GM12878 (cell line): ENCODE measurements around the gene C10orf105. TPM values are rescaled to one million over a fixed set of nuclear protein-coding genes. Genes with fewer than 3 reads are reported as not detected.

ENCODE experiments used
- ATAC-seq: fragments of 200-7000 bp; cut with Tn5 transposase; 3 replicates; pipeline ENCODE4 v1.9.1; 2020; ENCODE audit warnings: mild to moderate bottlenecking, moderate library complexity
- BruUV-seq: library from RNA; stranded (reverse); fragments of 400-500 nt; replicated peaks from 2 replicates; lab custom pipeline; 2021; lab: Mats Ljungman, UMichigan
- CTCF ChIA-PET: fragments of 300-600 bp; sonication (Branson Sonifier 250); formaldehyde crosslinking; extraction: SDS; loops from one replicate; lab custom pipeline; 2021; ENCODE audit warnings: inconsistent platforms; lab: Yijun Ruan, JAX
- POLR2A ChIA-PET: fragments of 350-600 bp; formaldehyde crosslinking; extraction: SDS; loops from one replicate; lab custom pipeline; 2021; ENCODE audit warnings: inconsistent platforms; lab: Charles Lee
- RAD21 ChIA-PET: fragments of 300-600 bp; sonication (Branson Sonifier 250); formaldehyde crosslinking; loops from one replicate; lab custom pipeline; 2023; ENCODE audit warnings: antibody characterized with exemption; ENCODE audit not compliant: unreplicated experiment; lab: Charles Lee
- SMC1A ChIA-PET: fragments of 300-600 bp; sonication (Branson Sonifier 250); formaldehyde crosslinking; loops from one replicate; lab custom pipeline; 2023; ENCODE audit not compliant: unreplicated experiment, uncharacterized antibody; lab: Charles Lee
- DNase-seq: peaks from one replicate; pipeline ENCODE4 v3.0.0-alpha.2; 2011; ENCODE audit warnings: low read depth, low spot score
- FAIRE-seq: peaks from 3 replicates; lab custom pipeline; 2011; peaks lifted over from hg19 to GRCh38; lab: Jason Lieb, UNC
- H2AFZ ChIP-seq: 2 replicates; pipeline ENCODE4 v1.6.0; 2011; ENCODE audit warnings: low read depth, low read length, control low read depth; ENCODE audit not compliant: control insufficient read depth
- H3K27ac ChIP-seq: 2 replicates; pipeline ENCODE4 v1.5.1; 2011; ENCODE audit warnings: control low read depth; ENCODE audit not compliant: control insufficient read depth, insufficient read depth
- H3K27me3 ChIP-seq, 2 experiments: replicated peaks in 1 of 2; 2 replicates each; pipeline versions ENCODE4 v1.6.0 to v1.6.1; 2011; ENCODE audit warnings: low read length in 1 of 2; ENCODE audit not compliant: control insufficient read depth in 2 of 2, insufficient read depth in 2 of 2
- H3K36me3 ChIP-seq, 2 experiments: 2 replicates each; pipeline ENCODE4 v1.5.1; 2011; ENCODE audit warnings: low read length in 1 of 2; ENCODE audit not compliant: control insufficient read depth in 2 of 2, insufficient read depth in 2 of 2
- H3K4me1 ChIP-seq: 2 replicates; pipeline ENCODE4 v1.6.1; 2011; ENCODE audit warnings: mild to moderate bottlenecking, low read length, moderate library complexity, mixed read lengths; ENCODE audit not compliant: control insufficient read depth, insufficient read depth
- H3K4me2 ChIP-seq: 2 replicates; pipeline ENCODE4 v1.6.0; 2011; ENCODE audit warnings: control low read depth; ENCODE audit not compliant: control insufficient read depth, insufficient read depth
- H3K4me3 ChIP-seq: fragments of 200-600 bp; sonication (generic); 2 replicates; pipeline ENCODE4 v1.5.1; 2016
- H3K79me2 ChIP-seq: 2 replicates; pipeline ENCODE4 v1.6.0; 2011; ENCODE audit warnings: low read length; ENCODE audit not compliant: control insufficient read depth, insufficient read depth
- H3K9ac ChIP-seq: 2 replicates; pipeline ENCODE4 v1.8.0; 2011; ENCODE audit warnings: low read length, control low read depth, mixed read lengths; ENCODE audit not compliant: control insufficient read depth, insufficient read depth
- H3K9me3 ChIP-seq: replicated peaks from 3 replicates; pipeline ENCODE4 v1.5.1; 2011; ENCODE audit warnings: mild to moderate bottlenecking, low read length; ENCODE audit not compliant: control insufficient read depth, insufficient read depth
- H4K20me1 ChIP-seq: 2 replicates; pipeline ENCODE4 v1.6.0; 2011; ENCODE audit not compliant: control insufficient read depth, insufficient read depth
- BCL11A ChIP-seq: IDR thresholded peaks from 2 replicates; pipeline ENCODE4 v1.6.1; 2011; ENCODE audit warnings: low read depth, low read length
- BMI1 ChIP-seq: fragments of 450-650 bp; IDR thresholded peaks from 2 replicates; pipeline ENCODE4 v1.6.1; 2016; ENCODE audit warnings: mild to moderate bottlenecking, moderate library complexity, borderline replicate concordance
- CREM ChIP-seq: IDR thresholded peaks from 2 replicates; pipeline ENCODE4 v1.6.1; 2014; ENCODE audit warnings: antibody characterized with exemption, low read depth
- E4F1 ChIP-seq: fragments of 450-650 bp; IDR thresholded peaks from 2 replicates; pipeline ENCODE4 v1.6.1; 2018; ENCODE audit warnings: borderline replicate concordance, mild to moderate bottlenecking; ENCODE audit not compliant: partially characterized antibody
- EED ChIP-seq: sonication (generic); IDR thresholded peaks from 2 replicates; pipeline ENCODE4 v1.6.1; 2016; ENCODE audit warnings: antibody characterized with exemption, low read depth
- EP300 ChIP-seq, 2 experiments: fragments of 150-350 bp in 1 of 2; IDR thresholded peaks; 2 replicates each; pipeline ENCODE4 v1.6.1; 2011 to 2012; ENCODE audit warnings: low read depth in 2 of 2, low read length in 2 of 2, borderline replicate concordance in 1 of 2, improper control_type of control experiment in 1 of 2, inconsistent platforms in 1 of 2; ENCODE audit not compliant: control insufficient read depth in 1 of 2
- GABPA ChIP-seq: IDR thresholded peaks from 2 replicates; pipeline ENCODE4 v1.6.1; 2014; ENCODE audit warnings: antibody characterized with exemption, low read depth, mild to moderate bottlenecking, inconsistent platforms
- HDGF ChIP-seq: fragments of 450-650 bp; IDR thresholded peaks from 2 replicates; pipeline ENCODE4 v1.6.1; 2016; ENCODE audit warnings: antibody characterized with exemption
- KAT2A ChIP-seq: conservative IDR thresholded peaks from 2 replicates; pipeline ENCODE4 v1.6.1; 2011; ENCODE audit warnings: low read depth, low read length; ENCODE audit not compliant: control insufficient read depth
- MEF2A ChIP-seq: IDR thresholded peaks from 2 replicates; pipeline ENCODE4 v1.6.1; 2011; ENCODE audit warnings: low read depth, mild to moderate bottlenecking, low read length, moderate library complexity; ENCODE audit not compliant: insufficient read depth
- MEF2B ChIP-seq: fragments of 450-650 bp; IDR thresholded peaks from 2 replicates; pipeline ENCODE4 v1.6.1; 2018; ENCODE audit warnings: mild to moderate bottlenecking, moderate library complexity; ENCODE audit not compliant: partially characterized antibody, poor library complexity, severe bottlenecking
- NFXL1 ChIP-seq: fragments of 450-650 bp; IDR thresholded peaks from 2 replicates; pipeline ENCODE4 v1.6.1; 2017; ENCODE audit warnings: antibody characterized with exemption, mild to moderate bottlenecking, borderline replicate concordance
- RUNX3 ChIP-seq: IDR thresholded peaks from 2 replicates; pipeline ENCODE4 v1.6.1; 2012; ENCODE audit warnings: low read length, inconsistent platforms
- SMARCA5 ChIP-seq: fragments of 450-650 bp; IDR thresholded peaks from 2 replicates; pipeline ENCODE4 v1.6.1; 2017; ENCODE audit warnings: mild to moderate bottlenecking
- SP1 ChIP-seq: IDR thresholded peaks from one replicate; pipeline ENCODE4 v1.6.1; 2011; ENCODE audit warnings: low read depth, low read length
- SREBF1 ChIP-seq: IDR thresholded peaks from 2 replicates; pipeline ENCODE4 v1.6.1; 2012; ENCODE audit warnings: mild to moderate bottlenecking, low read length
- STAT1 ChIP-seq: fragments of 450-650 bp; conservative IDR thresholded peaks from 2 replicates; pipeline ENCODE4 v1.6.1; 2014; ENCODE audit warnings: antibody characterized with exemption, mild to moderate bottlenecking
- TARDBP ChIP-seq: IDR thresholded peaks from 2 replicates; pipeline ENCODE4 v1.6.1; 2016; ENCODE audit warnings: borderline replicate concordance
- TBL1XR1 ChIP-seq: IDR thresholded peaks from 2 replicates; pipeline ENCODE4 v1.6.1; 2012; ENCODE audit warnings: low read depth, low read length, improper control_type of control experiment
- WGBS: methylation state at CpG from one replicate; pipeline ENCODE4 v1.1.6; 2016; ENCODE audit warnings: low lambda C conversion rate; ENCODE audit not compliant: insufficient replicate concordance, insufficient coverage; ENCODE audit errors: missing lambda C conversion rate; 5-methylcytosine and 5-hydroxymethylcytosine counted together
- in situ Hi-C: fragments of 300-500 bp; cut with MboI; formaldehyde crosslinking; loops from 9 replicates; pipeline ENCODE4 v1.14.3; 2018; ENCODE audit warnings: mixed read lengths
- intact Hi-C: fragments of 100-400 bp; cut with micrococcal nuclease; formaldehyde crosslinking; loops from one replicate; pipeline ENCODE4 v1.14.2; 2022; ENCODE audit not compliant: unreplicated experiment
- polyA plus RNA-seq, 11 experiments: library from polyadenylated mRNA; depleted of rRNA in 4 of 11; unstranded in 6 of 11; stranded (reverse) in 5 of 11; fragments of >200 nt; fragmentation: Nextera tagmentation in 4 of 11; fragmentation: Illumina TruSeq in 1 of 11; extraction: Ambion mirVana in 4 of 11; extraction: Trizol in 1 of 11; gene quantifications; 1 replicate in 1 of 11; 2 replicates in 10 of 11; pipeline versions ENCODE4 v1.2.1 to v1.2.3, GENCODE V29; 2011 to 2016; ENCODE audit warnings: inconsistent platforms in 2 of 11, missing spikeins in 2 of 11, low read depth in 1 of 11
- total RNA-seq, 4 experiments: library from RNA; depleted of rRNA in 3 of 4; stranded (reverse); fragments of >200 nt in 3 of 4; fragmentation: Illumina TruSeq in 1 of 4; extraction: Trizol in 1 of 4; gene quantifications; 2 replicates each; pipeline versions ENCODE4 v1.2.1 to v1.2.3, GENCODE V29; 2013 to 2021

The C10orf105 gene
- total and polyA plus RNA-seq, 10 of the 15 experiments (the other 5 are each of a cell fraction or from before 2014, with no cell fraction given) = 0.04 to 0.06 (median 0.05) TPM; not detected in 7

DNA sequence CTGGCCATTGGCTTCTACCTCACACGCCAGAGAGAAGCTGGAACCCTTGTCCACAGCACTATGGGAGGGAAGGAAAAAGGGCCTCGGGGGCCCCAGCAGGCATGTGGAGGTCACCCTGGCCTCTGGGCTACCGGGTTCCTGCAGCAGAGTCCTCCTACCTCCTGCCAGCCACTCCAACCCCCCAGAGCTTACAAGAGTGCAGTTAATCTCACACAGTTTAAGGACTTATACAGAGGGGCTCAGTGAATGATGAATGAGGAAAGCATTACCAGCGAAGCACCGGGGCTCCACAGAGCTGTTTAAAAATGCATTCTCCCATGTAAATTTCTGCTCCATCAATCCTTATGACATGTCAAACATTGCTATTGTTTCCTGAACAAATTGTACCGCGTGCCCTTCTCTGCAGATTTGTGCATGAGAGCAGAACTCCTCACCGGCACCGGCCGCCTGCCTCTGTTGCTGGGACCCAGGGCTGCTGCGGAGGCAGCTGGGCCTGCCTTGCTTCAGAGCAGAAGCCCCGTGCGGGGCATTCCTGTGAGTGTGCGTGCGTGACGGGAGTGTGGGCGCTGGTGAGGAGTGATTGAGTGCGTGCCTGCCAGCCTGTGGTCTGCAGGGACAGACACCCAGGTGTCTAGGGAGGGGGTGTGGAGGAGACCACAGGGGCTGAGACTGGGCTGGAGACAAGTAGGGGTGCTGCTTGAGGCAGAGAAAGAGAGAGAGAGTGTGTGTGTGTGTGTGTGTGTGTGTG, 52.8 kb downstream of the C10orf105 start:
- intact Hi-C loops = no loop called here
- no peaks in the 10 kb centered on the region for H4K20me1 ChIP-seq
- WGBS = 10% methylated on average over 18 of the region's 18 CpGs
- peak overlapping the region; percentile 86; the same call in 1 of the 2 replicates for H2AFZ ChIP-seq
- H3K36me3 ChIP-seq = no peaks in the 10 kb centered on the region
- in situ Hi-C loops = no loop called here
- ChIA-PET SMC1A (interaction anchor here (0.5 to 1.8 kb wide), 3 partner anchors 27 to 161 kb away, joined by 5 to 6 read pairs (median 6); no protein-coding TSS in a partner anchor), CTCF (interaction anchor here (1.7 to 2.5 kb wide), 3 partner anchors 28 to 41 kb away, joined by 8 to 14 read pairs (median 10); no protein-coding TSS in a partner anchor), POLR2A (no interaction called here), RAD21 (interaction anchor here (1.0 to 1.6 kb wide), 4 partner anchors 26 to 97 kb away, joined by 3 to 5 read pairs (median 4); no protein-coding TSS in a partner anchor)
- H3K9me3 ChIP-seq = no peaks in the 10 kb centered on the region
- H3K9ac ChIP-seq = no peak overlapping the region
- ATAC-seq = peak; percentile 57
- FAIRE-seq = no peak
- H3K27me3 ChIP-seq = no peaks in the 10 kb centered on the region; a peak in 1 of 4 replicates
- peak; percentile 5 for DNase-seq
- no peak overlapping the region for H3K4me3 ChIP-seq
- H3K79me2 ChIP-seq = no peaks in the 10 kb centered on the region
- BruUV-seq = no TSS peak
- peaks cover 17% of the 10 kb centered on the region for H3K4me1 ChIP-seq
- H3K27ac ChIP-seq = no peak overlapping the region
- peak overlapping the region; percentile 38; the same call in 1 of the 2 replicates for H3K4me2 ChIP-seq
- TF ChIP-seq BMI1 = no peak
- TF ChIP-seq MEF2A = no peak
- TF ChIP-seq MEF2B = peak; percentile 31
- TF ChIP-seq TARDBP = no peak
- no peak for TF ChIP-seq HDGF
- TF ChIP-seq KAT2A = no peak
- no peak for TF ChIP-seq GABPA
- peak; percentile 62 for TF ChIP-seq RUNX3
- no peak for TF ChIP-seq E4F1
- no peak for TF ChIP-seq SREBF1
- TF ChIP-seq CREM = 0 out of 2 replicates have a peak, but pooled peaks have one; percentile 14
- no peak for TF ChIP-seq SP1
- 0 out of 2 replicates have a peak, but pooled peaks have one; percentile 19 for TF ChIP-seq TBL1XR1
- TF ChIP-seq NFXL1 = no peak
- peak; percentile 40; the same call in 1 of the 2 replicates for TF ChIP-seq BCL11A
- TF ChIP-seq SMARCA5 = no peak
- peak; percentile 55; the same call in 1 of the 2 replicates for TF ChIP-seq EED
- 0 out of 4 replicates have a peak, but pooled peaks of 1 of the 2 experiments have one; percentile 26 for TF ChIP-seq EP300 (IDR thresholded peaks at IDR 0.05; ENCODE audit: borderline replicate concordance in 1 of 2, control insufficient read depth in 1 of 2, low read depth in 2 of 2, low read length in 2 of 2)
- no peak for TF ChIP-seq STAT1
